GM11168 (cell line): Measurements from ENCODE around the gene IL21R.

Source experiments
- in situ Hi-C: fragments of 300-500 bp; cut with MboI; formaldehyde crosslinking; loops from one replicate; pipeline ENCODE4 v1.12.0; 2022; ENCODE audit warnings: low sequenced_read_pairs; ENCODE audit not compliant: unreplicated experiment

Gene IL21R

DNA sequence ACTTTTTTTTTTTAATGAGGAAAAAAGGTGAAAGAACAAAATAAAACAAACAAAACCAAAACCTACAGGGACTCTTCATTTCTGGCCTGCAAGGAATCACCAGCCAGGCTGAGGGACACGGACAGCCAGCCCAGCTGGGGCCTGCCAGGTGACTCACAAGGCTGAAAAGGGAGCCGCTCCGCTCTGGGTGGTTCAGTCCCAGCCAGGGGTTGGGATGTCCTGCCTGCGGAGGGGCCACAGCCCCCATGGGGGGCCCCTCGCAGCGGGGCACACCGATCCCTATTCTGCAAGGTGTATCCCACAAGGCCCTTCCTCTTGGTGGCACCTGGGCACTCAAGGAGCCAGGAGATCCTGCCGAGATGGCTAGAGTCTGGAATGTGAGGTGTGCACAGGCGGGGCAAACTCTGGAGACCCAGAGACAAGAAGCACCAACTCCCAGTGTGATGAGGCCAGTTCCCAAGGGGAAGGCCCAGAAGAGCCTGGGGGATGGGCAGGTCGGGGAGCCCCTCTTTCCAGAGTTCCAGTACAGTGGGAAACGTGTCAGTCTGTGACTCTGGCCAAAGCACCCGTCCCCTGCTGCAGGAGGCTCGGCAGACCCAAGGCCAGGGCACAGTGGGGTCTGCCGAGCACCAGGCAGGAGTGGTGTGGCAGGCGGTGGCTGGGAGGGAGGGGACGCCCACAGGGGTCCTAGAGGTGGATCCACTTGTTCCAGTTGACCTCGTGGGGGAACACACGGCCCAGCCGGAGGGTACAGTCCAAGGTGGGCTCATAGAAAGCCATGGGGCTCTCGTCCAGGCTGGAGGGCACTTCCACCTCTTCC is 58.9 kb downstream of the IL21R start:
- in situ Hi-C loops = no loop called here

- in situ Hi-C loops = no loop called here
Observed at GRCh38 chr16:27461483-27462171, 59.7 kb downstream of the IL21R start.

GRCh38 chr16:27462200-27462845 is 60.3 kb downstream of the IL21R start:
- in situ Hi-C loops = no loop called here

- in situ Hi-C loops = no loop called here
Observed at GRCh38 chr16:27462846-27463682, 61.1 kb downstream of the IL21R start.

- in situ Hi-C loops = no loop called here
Observed at GRCh38 chr16:27463741-27464591, 62.0 kb downstream of the IL21R start.

DNA sequence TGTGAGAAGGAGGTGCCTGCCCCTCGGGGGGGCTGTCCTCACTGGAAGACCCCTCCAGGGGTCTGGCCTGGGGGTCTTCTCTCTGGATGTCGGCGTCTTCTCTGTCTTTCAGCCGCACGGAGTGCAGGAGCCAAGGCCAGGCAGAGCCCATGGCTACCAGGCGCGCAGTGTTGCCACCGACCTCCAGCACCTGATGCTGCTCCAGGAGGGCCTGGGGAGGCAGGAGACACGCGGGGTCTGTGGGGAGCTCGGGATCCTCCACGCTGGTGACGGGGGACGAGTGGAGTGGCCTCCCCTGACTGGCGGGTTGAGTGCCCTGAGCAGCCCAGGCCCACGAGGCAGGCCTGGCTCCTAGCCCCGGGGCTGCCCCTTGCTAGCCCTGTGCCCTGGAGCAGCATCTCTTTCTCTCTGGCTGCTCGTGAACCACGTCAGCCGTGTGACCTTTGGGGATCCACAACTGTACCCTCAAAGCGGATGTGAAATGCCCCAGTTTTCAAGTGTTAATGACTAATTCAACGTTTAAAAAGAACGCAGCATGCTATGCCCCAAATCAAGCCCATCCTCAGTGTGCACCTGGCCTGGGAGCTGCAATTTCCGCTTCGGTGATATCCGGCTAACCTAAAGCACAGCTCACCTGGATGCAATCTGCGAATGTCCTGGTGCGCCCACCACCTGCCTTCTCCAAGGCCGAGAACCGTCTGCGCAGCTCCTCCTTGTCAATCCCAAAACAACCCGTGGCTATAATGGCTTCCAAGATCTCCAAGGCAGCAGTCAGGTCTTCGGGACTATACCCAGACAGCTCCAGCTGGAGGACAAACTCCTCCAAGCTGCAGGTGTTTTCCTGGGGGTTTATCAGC is 62.9 kb downstream of the IL21R start:
- in situ Hi-C loops = loop anchor here (5.0 kb wide), 1 partner anchor 293 kb away; no protein-coding TSS in a partner anchor

DNA sequence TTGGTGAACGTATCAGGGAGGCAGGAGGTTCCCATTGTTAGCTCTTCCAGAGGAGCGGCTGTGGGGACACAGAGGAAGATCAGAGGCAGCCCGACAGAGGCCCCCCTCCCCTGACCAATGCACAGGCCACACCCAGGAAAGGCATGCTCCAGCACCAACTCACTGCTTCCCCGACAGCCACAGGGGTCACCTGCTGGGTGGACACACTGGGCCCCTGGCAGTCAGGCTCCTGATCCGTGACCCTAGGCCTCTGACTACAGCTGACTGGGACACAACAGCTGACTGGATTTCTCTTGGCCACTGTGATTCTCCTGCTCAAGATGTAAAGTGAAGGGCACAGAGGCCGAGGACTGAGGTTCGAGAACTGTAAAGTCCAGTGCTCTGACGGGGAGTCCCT is 63.5 kb downstream of the IL21R start:
- in situ Hi-C loops = loop anchor here (5.0 kb wide), 1 partner anchor 293 kb away; no protein-coding TSS in a partner anchor

- in situ Hi-C loops = loop anchor here (5.0 kb wide), 1 partner anchor 297 kb away; no protein-coding TSS in a partner anchor
Observed at GRCh38 chr16:27468941-27469531, 67.1 kb downstream of the IL21R start.

- in situ Hi-C loops = no loop called here
Observed at GRCh38 chr16:27470567-27471431, 68.8 kb downstream of the IL21R start.

- in situ Hi-C loops = no loop called here
Observed at GRCh38 chr16:27471661-27472060, 69.7 kb downstream of the IL21R start.

GRCh38 chr16:27472091-27473020 is 70.4 kb downstream of the IL21R start:
- in situ Hi-C loops = no loop called here

DNA sequence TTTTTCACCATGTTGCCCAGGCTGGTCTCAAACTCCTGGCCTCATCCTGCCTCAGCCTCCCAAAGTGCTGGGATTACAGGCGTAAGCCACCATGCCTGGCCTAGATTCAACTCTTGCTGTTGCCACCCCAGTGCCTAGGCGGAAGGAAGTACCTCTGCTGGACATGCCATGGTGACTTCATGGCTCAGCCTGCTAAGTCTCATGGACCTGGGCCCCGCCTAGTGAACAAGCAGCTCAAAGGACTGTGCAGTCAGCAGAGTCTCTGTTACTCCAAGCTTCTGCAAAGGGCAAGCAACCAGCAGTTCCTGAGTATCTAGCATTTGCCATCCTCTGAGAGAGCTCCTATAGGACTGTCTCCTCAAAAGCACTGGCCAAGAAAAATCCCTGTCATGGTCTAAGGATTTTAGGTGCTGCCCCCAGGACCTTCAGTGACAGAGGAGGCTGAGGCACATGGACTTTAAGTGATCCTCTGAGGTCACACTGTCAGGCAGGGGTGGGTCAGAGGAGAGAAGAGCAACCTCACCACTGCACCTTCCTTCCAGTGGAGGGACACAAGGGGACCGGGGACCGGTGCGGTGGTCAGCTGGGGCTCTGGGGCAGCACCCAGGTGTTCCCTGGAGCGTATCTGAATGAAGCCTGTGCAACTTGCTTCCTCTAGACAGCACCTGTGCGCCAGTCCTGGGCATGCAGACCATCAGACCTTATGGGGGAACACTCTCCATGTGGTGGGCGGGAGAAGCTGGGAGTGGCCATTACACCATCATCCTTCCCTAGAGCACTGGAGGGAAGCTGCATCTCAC is 71.3 kb downstream of the IL21R start:
- in situ Hi-C loops = no loop called here

- in situ Hi-C loops = no loop called here
Observed at GRCh38 chr16:27474041-27474440, 72.1 kb downstream of the IL21R start.

- in situ Hi-C loops = no loop called here
Observed at GRCh38 chr16:27474921-27475320, 72.9 kb downstream of the IL21R start.

DNA sequence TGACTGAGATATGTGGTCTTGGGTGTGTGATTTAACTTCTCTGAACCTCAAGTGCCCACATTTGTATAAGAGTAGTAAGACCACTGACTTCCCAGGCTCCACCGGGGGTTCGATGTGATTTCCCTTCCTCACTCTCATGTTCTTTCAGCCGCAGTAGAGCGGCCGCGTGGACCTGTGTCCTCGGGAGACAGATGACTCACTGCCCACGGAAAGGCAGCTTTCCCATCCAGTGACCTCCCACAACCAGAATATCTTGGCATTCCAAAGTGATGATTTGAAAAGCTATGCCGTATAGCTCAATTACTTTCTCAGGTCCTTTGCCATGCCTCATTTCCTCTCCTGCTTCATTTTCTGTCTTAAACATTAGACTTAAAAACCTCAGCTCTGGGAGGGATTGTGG is 73.6 kb downstream of the IL21R start:
- in situ Hi-C loops = no loop called here
